GM12878 (cell line): Measurements from ENCODE around the gene PSPN. TPM values are rescaled to one million over a fixed set of nuclear protein-coding genes. Genes with fewer than 3 reads are reported as not detected.

Experiments
- ATAC-seq: fragments of 200-7000 bp; cut with Tn5 transposase; 3 replicates; pipeline ENCODE4 v1.9.1; 2020; ENCODE audit warnings: mild to moderate bottlenecking, moderate library complexity
- BruUV-seq: library from RNA; stranded (reverse); fragments of 400-500 nt; replicated peaks from 2 replicates; lab custom pipeline; 2021; lab: Mats Ljungman, UMichigan
- CTCF ChIA-PET: fragments of 300-600 bp; sonication (Branson Sonifier 250); formaldehyde crosslinking; extraction: SDS; loops from one replicate; lab custom pipeline; 2021; ENCODE audit warnings: inconsistent platforms; lab: Yijun Ruan, JAX
- POLR2A ChIA-PET: fragments of 350-600 bp; formaldehyde crosslinking; extraction: SDS; loops from one replicate; lab custom pipeline; 2021; ENCODE audit warnings: inconsistent platforms; lab: Charles Lee
- RAD21 ChIA-PET: fragments of 300-600 bp; sonication (Branson Sonifier 250); formaldehyde crosslinking; loops from one replicate; lab custom pipeline; 2023; ENCODE audit warnings: antibody characterized with exemption; ENCODE audit not compliant: unreplicated experiment; lab: Charles Lee
- SMC1A ChIA-PET: fragments of 300-600 bp; sonication (Branson Sonifier 250); formaldehyde crosslinking; loops from one replicate; lab custom pipeline; 2023; ENCODE audit not compliant: unreplicated experiment, uncharacterized antibody; lab: Charles Lee
- DNase-seq: peaks from one replicate; pipeline ENCODE4 v3.0.0-alpha.2; 2011; ENCODE audit warnings: low read depth, low spot score
- FAIRE-seq: peaks from 3 replicates; lab custom pipeline; 2011; peaks lifted over from hg19 to GRCh38; lab: Jason Lieb, UNC
- H2AFZ ChIP-seq: 2 replicates; pipeline ENCODE4 v1.6.0; 2011; ENCODE audit warnings: low read depth, low read length, control low read depth; ENCODE audit not compliant: control insufficient read depth
- H3K27ac ChIP-seq: 2 replicates; pipeline ENCODE4 v1.5.1; 2011; ENCODE audit warnings: control low read depth; ENCODE audit not compliant: control insufficient read depth, insufficient read depth
- H3K27me3 ChIP-seq, 2 experiments: replicated peaks in 1 of 2; 2 replicates each; pipeline versions ENCODE4 v1.6.0 to v1.6.1; 2011; ENCODE audit warnings: low read length in 1 of 2; ENCODE audit not compliant: control insufficient read depth in 2 of 2, insufficient read depth in 2 of 2
- H3K36me3 ChIP-seq, 2 experiments: 2 replicates each; pipeline ENCODE4 v1.5.1; 2011; ENCODE audit warnings: low read length in 1 of 2; ENCODE audit not compliant: control insufficient read depth in 2 of 2, insufficient read depth in 2 of 2
- H3K4me1 ChIP-seq: 2 replicates; pipeline ENCODE4 v1.6.1; 2011; ENCODE audit warnings: mild to moderate bottlenecking, low read length, moderate library complexity, mixed read lengths; ENCODE audit not compliant: control insufficient read depth, insufficient read depth
- H3K4me2 ChIP-seq: 2 replicates; pipeline ENCODE4 v1.6.0; 2011; ENCODE audit warnings: control low read depth; ENCODE audit not compliant: control insufficient read depth, insufficient read depth
- H3K4me3 ChIP-seq: fragments of 200-600 bp; sonication (generic); 2 replicates; pipeline ENCODE4 v1.5.1; 2016
- H3K79me2 ChIP-seq: 2 replicates; pipeline ENCODE4 v1.6.0; 2011; ENCODE audit warnings: low read length; ENCODE audit not compliant: control insufficient read depth, insufficient read depth
- H3K9ac ChIP-seq: 2 replicates; pipeline ENCODE4 v1.8.0; 2011; ENCODE audit warnings: low read length, control low read depth, mixed read lengths; ENCODE audit not compliant: control insufficient read depth, insufficient read depth
- H3K9me3 ChIP-seq: replicated peaks from 3 replicates; pipeline ENCODE4 v1.5.1; 2011; ENCODE audit warnings: mild to moderate bottlenecking, low read length; ENCODE audit not compliant: control insufficient read depth, insufficient read depth
- H4K20me1 ChIP-seq: 2 replicates; pipeline ENCODE4 v1.6.0; 2011; ENCODE audit not compliant: control insufficient read depth, insufficient read depth
- CREB1 ChIP-seq: IDR thresholded peaks from 2 replicates; pipeline ENCODE4 v1.6.1; 2012; ENCODE audit warnings: low read depth, mild to moderate bottlenecking, inconsistent platforms
- CREM ChIP-seq: IDR thresholded peaks from 2 replicates; pipeline ENCODE4 v1.6.1; 2014; ENCODE audit warnings: antibody characterized with exemption, low read depth
- HCFC1 ChIP-seq: fragments of 150-350 bp; IDR thresholded peaks from 2 replicates; pipeline ENCODE4 v1.6.1; 2014; ENCODE audit warnings: low read length
- NFYB ChIP-seq: IDR thresholded peaks from 2 replicates; pipeline ENCODE4 v1.6.1; 2011; ENCODE audit warnings: low read depth, mild to moderate bottlenecking, low read length, improper control_type of control experiment, moderate library complexity; ENCODE audit not compliant: insufficient read depth
- SIN3A ChIP-seq: IDR thresholded peaks from 2 replicates; pipeline ENCODE4 v1.6.1; 2012; ENCODE audit warnings: low read depth, low read length, improper control_type of control experiment
- SIX5 ChIP-seq: IDR thresholded peaks from 2 replicates; pipeline ENCODE4 v1.6.1; 2011; ENCODE audit warnings: mild to moderate bottlenecking, low read depth, low read length, moderate library complexity; ENCODE audit not compliant: severe bottlenecking
- ZSCAN29 ChIP-seq: fragments of 450-650 bp; IDR thresholded peaks from 2 replicates; pipeline ENCODE4 v1.6.1; 2017; ENCODE audit warnings: mild to moderate bottlenecking, moderate library complexity
- WGBS: methylation state at CpG from one replicate; pipeline ENCODE4 v1.1.6; 2016; ENCODE audit warnings: low lambda C conversion rate; ENCODE audit not compliant: insufficient replicate concordance, insufficient coverage; ENCODE audit errors: missing lambda C conversion rate; 5-methylcytosine and 5-hydroxymethylcytosine counted together
- in situ Hi-C: fragments of 300-500 bp; cut with MboI; formaldehyde crosslinking; loops from 9 replicates; pipeline ENCODE4 v1.14.3; 2018; ENCODE audit warnings: mixed read lengths
- intact Hi-C: fragments of 100-400 bp; cut with micrococcal nuclease; formaldehyde crosslinking; loops from one replicate; pipeline ENCODE4 v1.14.2; 2022; ENCODE audit not compliant: unreplicated experiment
- polyA plus RNA-seq, 11 experiments: library from polyadenylated mRNA; depleted of rRNA in 4 of 11; unstranded in 6 of 11; stranded (reverse) in 5 of 11; fragments of >200 nt; fragmentation: Nextera tagmentation in 4 of 11; fragmentation: Illumina TruSeq in 1 of 11; extraction: Ambion mirVana in 4 of 11; extraction: Trizol in 1 of 11; gene quantifications; 1 replicate in 1 of 11; 2 replicates in 10 of 11; pipeline versions ENCODE4 v1.2.1 to v1.2.3, GENCODE V29; 2011 to 2016; ENCODE audit warnings: inconsistent platforms in 2 of 11, missing spikeins in 2 of 11, low read depth in 1 of 11
- total RNA-seq, 4 experiments: library from RNA; depleted of rRNA in 3 of 4; stranded (reverse); fragments of >200 nt in 3 of 4; fragmentation: Illumina TruSeq in 1 of 4; extraction: Trizol in 1 of 4; gene quantifications; 2 replicates each; pipeline versions ENCODE4 v1.2.1 to v1.2.3, GENCODE V29; 2013 to 2021

The PSPN gene
- total and polyA plus RNA-seq, 10 of the 15 experiments (the other 5 are each of a cell fraction or from before 2014, with no cell fraction given) = 0.27 to 1.2 (median 0.66) TPM

DNA sequence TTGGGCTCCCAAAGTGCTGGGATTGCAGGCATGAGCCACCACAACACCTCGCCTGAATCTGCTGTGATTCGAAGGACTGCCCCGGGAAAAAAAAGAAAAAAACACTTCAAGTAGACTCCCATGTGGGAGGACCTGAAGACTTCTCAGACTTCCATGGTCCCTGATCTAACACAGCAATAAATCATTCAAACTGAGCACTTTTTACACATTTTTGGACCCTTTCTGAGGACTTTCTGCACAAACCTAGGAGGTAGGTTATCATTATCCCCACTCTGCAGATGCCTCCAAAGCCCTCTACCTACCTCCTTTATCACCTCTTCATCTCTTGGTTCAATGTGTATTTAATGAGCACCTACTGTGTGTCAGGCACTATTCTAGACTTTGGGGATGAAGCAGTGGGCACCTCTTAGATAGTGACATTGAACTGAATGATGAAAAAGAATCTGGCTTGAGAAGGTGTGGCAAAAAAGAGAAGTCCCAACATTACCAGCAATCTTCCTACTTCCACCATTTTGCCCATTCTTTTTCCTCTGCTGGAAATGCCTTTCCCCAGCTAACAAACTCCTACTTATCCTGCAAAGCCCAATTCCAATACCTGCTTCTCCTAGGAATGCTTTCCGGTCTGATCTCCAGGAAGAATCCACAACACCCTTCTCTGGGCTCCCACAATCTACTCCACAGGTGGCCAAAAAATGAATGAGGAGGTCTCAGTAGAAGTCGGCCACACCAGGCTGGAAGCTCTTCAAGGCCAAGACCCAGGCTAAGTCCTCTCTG lies 16.0 kb downstream of the PSPN start:
- Histone ChIP-seq H3K9me3 (no peaks in the 10 kb centered on the region), H2AFZ (no peak overlapping the region), H3K4me1 (no peaks in the 10 kb centered on the region), H3K79me2 (peaks cover 15% of the 10 kb centered on the region), H3K4me3 (no peak overlapping the region), H3K27me3 (no peaks in the 10 kb centered on the region), H3K9ac (no peak overlapping the region), H4K20me1 (no peaks in the 10 kb centered on the region), H3K4me2 (no peak overlapping the region), H3K36me3 (no peaks in the 10 kb centered on the region; a peak in 1 of 4 replicates), H3K27ac (no peak overlapping the region)
- POLR2A ChIA-PET = no interaction called here
- ATAC-seq (no peak), FAIRE-seq (no peak), DNase-seq (no peak)
- TF ChIP-seq SIN3A = no peak
- no peak for TF ChIP-seq CREB1
- no peak for TF ChIP-seq ZSCAN29
- no peak for TF ChIP-seq SIX5
- TF ChIP-seq CREM = no peak
- TF ChIP-seq NFYB = no peak
- intact Hi-C loops = no loop called here
- BruUV-seq = no TSS peak
- SMC1A ChIA-PET = no interaction called here
- RAD21 ChIA-PET = no interaction called here
- CTCF ChIA-PET = interaction anchor here (0.5 kb wide), 1 partner anchor 12 kb away, joined by 3 read pairs; no protein-coding TSS in a partner anchor
- WGBS = 79% methylated on average over 5 of the region's 5 CpGs
- in situ Hi-C loops = no loop called here

DNA sequence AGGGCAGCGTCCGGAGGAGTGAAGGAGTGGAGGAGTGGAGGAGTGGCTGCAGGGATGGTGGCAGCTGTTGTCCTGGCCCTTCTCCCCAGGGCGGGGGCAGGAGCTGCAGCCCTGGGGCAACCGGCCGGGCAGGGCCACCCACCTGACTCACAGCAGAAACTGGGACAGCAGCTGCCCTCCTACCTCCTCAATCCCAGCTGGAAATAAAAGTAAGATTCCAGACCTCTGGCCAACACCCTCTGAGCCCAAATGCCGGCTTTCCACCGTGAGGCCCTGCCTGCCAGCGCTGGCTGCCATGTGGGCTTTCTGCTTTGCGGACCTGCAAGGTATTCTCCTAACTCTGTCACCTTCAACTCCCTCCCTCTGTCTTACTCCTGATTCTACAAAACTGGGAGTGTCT lies 17.7 kb downstream of the PSPN start:
- no peak overlapping the region for H3K4me3 ChIP-seq
- peaks cover 15% of the 10 kb centered on the region for H3K79me2 ChIP-seq
- H3K36me3 ChIP-seq = no peaks in the 10 kb centered on the region
- H3K9me3 ChIP-seq = no peaks in the 10 kb centered on the region; the same call in 2 of the 3 replicates
- CTCF ChIA-PET = no interaction called here
- TF ChIP-seq HCFC1 = no peak
- TF ChIP-seq, all 136 proteins: peak for 0
- DNase-seq (no peak), ATAC-seq (no peak), FAIRE-seq (no peak)
- BruUV-seq = no TSS peak
- ChIA-PET SMC1A (no interaction called here), POLR2A (interaction anchor here (0.7 kb wide), 2 partner anchors 15 to 81 kb away, joined by 4 to 6 read pairs; partner anchors contain the start of gene ALKBH7), RAD21 (no interaction called here)
- intact Hi-C loops (no loop called here), in situ Hi-C loops (no loop called here)
- H4K20me1 ChIP-seq = no peaks in the 10 kb centered on the region
- 84% methylated on average over 9 of the region's 9 CpGs for WGBS
- H3K9ac ChIP-seq = no peak overlapping the region
- no peak overlapping the region for H3K27ac ChIP-seq
- H3K4me2 ChIP-seq = no peak overlapping the region
- H3K27me3 ChIP-seq = no peaks in the 10 kb centered on the region
- no peaks in the 10 kb centered on the region for H3K4me1 ChIP-seq
- no peak overlapping the region for H2AFZ ChIP-seq
